ENCODE data around the gene RPSA. TPM values are rescaled to one million over a fixed set of nuclear protein-coding genes. Genes with fewer than 3 reads are reported as not detected.

The RPSA gene
- total RNA-seq, 1 experiment from 2014 or later, result 1,544 TPM

GRCh38 chr3:39388741-39389248, 17.7 kb upstream of the RPSA start:
- Histone ChIP-seq H3K79me2 (ENCODE audit: low read depth) (peaks cover 43% of the 10 kb centered on the region), H2AFZ (no peak overlapping the region), H3K27me3 (ENCODE audit: insufficient read depth, low read depth) (no peaks in the 10 kb centered on the region), H3K4me1 (replicated peaks; ENCODE audit: insufficient read depth) (peaks cover 10% of the 10 kb centered on the region; the same call in 1 of the 2 replicates), H3K27ac (no peak overlapping the region), H3K9me3 (ENCODE audit: insufficient read depth, low read depth) (no peaks in the 10 kb centered on the region), H3K4me3 (no peak overlapping the region), H3K9me2 (ENCODE audit: insufficient read depth) (no peaks in the 10 kb centered on the region), H3K36me3 (ENCODE audit: low read depth) (0 out of 2 replicates have a peak, but pooled peaks cover 7% of the 10 kb centered on the region), H3F3A (ENCODE audit: insufficient read depth, low read depth) (no peaks in the 10 kb centered on the region; the same call in 1 of the 2 replicates), H3K4me2 (no peak overlapping the region), H4K20me1 (ENCODE audit: insufficient read depth) (peaks cover 29% of the 10 kb centered on the region)
- ChIA-PET CTCF (no interaction called here), POLR2A (ENCODE audit: unreplicated experiment) (no interaction called here)
- intact Hi-C loops (cut with micrococcal nuclease; ENCODE audit: unreplicated experiment), result no loop called here
- BruUV-seq (replicated peaks), result no TSS peak
- TF ChIP-seq EZH2 (IDR thresholded peaks at IDR 0.05; ENCODE audit: low read depth) (no peak), CTCF (conservative IDR thresholded peaks at IDR 0.05) (no peak)
- DNase-seq, result no peak

- no peaks in the 10 kb centered on the region for H3K9me2 ChIP-seq (ENCODE audit: insufficient read depth)
- H3K4me1 ChIP-seq (replicated peaks; ENCODE audit: insufficient read depth), result 0 out of 2 replicates have a peak, but pooled peaks cover 2% of the 10 kb centered on the region
- H3K4me2 ChIP-seq, result no peak overlapping the region
- CTCF ChIA-PET, result no interaction called here
- no peak for DNase-seq
- H3K36me3 ChIP-seq (ENCODE audit: low read depth), result 0 out of 2 replicates have a peak, but pooled peaks cover 7% of the 10 kb centered on the region
- H3K4me3 ChIP-seq, result no peak overlapping the region
- peaks cover 31% of the 10 kb centered on the region for H3K79me2 ChIP-seq (ENCODE audit: low read depth)
- TF ChIP-seq CTCF (conservative IDR thresholded peaks at IDR 0.05) (no peak), EZH2 (IDR thresholded peaks at IDR 0.05; ENCODE audit: low read depth) (no peak)
- no peaks in the 10 kb centered on the region for H3K9me3 ChIP-seq (ENCODE audit: insufficient read depth, low read depth)
- no peaks in the 10 kb centered on the region for H3F3A ChIP-seq (ENCODE audit: insufficient read depth, low read depth)
- H3K27me3 ChIP-seq (ENCODE audit: insufficient read depth, low read depth), result no peaks in the 10 kb centered on the region
- intact Hi-C loops (cut with micrococcal nuclease; ENCODE audit: unreplicated experiment), result no loop called here
- H2AFZ ChIP-seq, result no peak overlapping the region
- BruUV-seq (replicated peaks), result no TSS peak
- POLR2A ChIA-PET (ENCODE audit: unreplicated experiment), result interaction anchor here (0.6 kb wide), 1 partner anchor 16 kb away, joined by 3 read pairs; no protein-coding TSS in a partner anchor
- no peak overlapping the region for H3K27ac ChIP-seq
- peaks cover 21% of the 10 kb centered on the region for H4K20me1 ChIP-seq (ENCODE audit: insufficient read depth)
Observed at GRCh38 chr3:39390181-39390580, 16.3 kb upstream of the RPSA start.

- ChIA-PET POLR2A (ENCODE audit: unreplicated experiment) (no interaction called here), CTCF (no interaction called here)
- BruUV-seq (replicated peaks), result no TSS peak
- Histone ChIP-seq H2AFZ (no peak overlapping the region), H3K4me1 (replicated peaks; ENCODE audit: insufficient read depth) (no peaks in the 10 kb centered on the region), H3K9me2 (ENCODE audit: insufficient read depth) (no peaks in the 10 kb centered on the region), H3K9me3 (ENCODE audit: insufficient read depth, low read depth) (no peaks in the 10 kb centered on the region), H3K4me3 (no peak overlapping the region), H3K79me2 (ENCODE audit: low read depth) (no peaks in the 10 kb centered on the region), H3K27me3 (ENCODE audit: insufficient read depth, low read depth) (no peaks in the 10 kb centered on the region), H3K4me2 (no peak overlapping the region), H3K27ac (no peak overlapping the region), H3K36me3 (ENCODE audit: low read depth) (no peaks in the 10 kb centered on the region), H3F3A (ENCODE audit: insufficient read depth, low read depth) (no peaks in the 10 kb centered on the region), H4K20me1 (ENCODE audit: insufficient read depth) (no peaks in the 10 kb centered on the region)
- TF ChIP-seq EZH2 (IDR thresholded peaks at IDR 0.05; ENCODE audit: low read depth) (no peak), CTCF (conservative IDR thresholded peaks at IDR 0.05) (no peak)
- DNase-seq, result no peak
- intact Hi-C loops (cut with micrococcal nuclease; ENCODE audit: unreplicated experiment), result no loop called here
Observed at GRCh38 chr3:39396690-39397089, 9.8 kb upstream of the RPSA start.
